Measurements from ENCODE around the gene ITIH3. TPM values are rescaled to one million over a fixed set of nuclear protein-coding genes. Genes with fewer than 3 reads are reported as not detected.

Gene ITIH3
- total and polyA plus RNA-seq, 10 of the 15 experiments (the other 5 are each of a cell fraction or from before 2014, with no cell fraction given) = 0.07 to 0.17 (median 0.15) TPM; not detected in 7

- Histone ChIP-seq H3K4me1 (ENCODE audit: control insufficient read depth, insufficient read depth, low read length) (no peaks in the 10 kb centered on the region; the same call in 1 of the 2 replicates), H3K36me3 (ENCODE audit: control insufficient read depth in 2 of 2, insufficient read depth in 2 of 2, low read length in 1 of 2) (peaks cover 1 to 5% of the 10 kb centered on the region in 2 experiments; a peak in 3 of 4 replicates), H3K4me3 (no peak overlapping the region), H3K27me3 (replicated peaks in 1 of 2; ENCODE audit: control insufficient read depth in 2 of 2, insufficient read depth in 2 of 2, low read length in 1 of 2) (no peaks in the 10 kb centered on the region), H3K4me2 (ENCODE audit: control insufficient read depth, insufficient read depth) (no peak overlapping the region), H3K9ac (ENCODE audit: control insufficient read depth, insufficient read depth, low read length) (no peak overlapping the region), H3K27ac (ENCODE audit: control insufficient read depth, insufficient read depth) (no peak overlapping the region), H3K9me3 (replicated peaks; ENCODE audit: control insufficient read depth, insufficient read depth, low read length) (no peaks in the 10 kb centered on the region), H3K79me2 (ENCODE audit: control insufficient read depth, insufficient read depth, low read length) (no peaks in the 10 kb centered on the region), H2AFZ (ENCODE audit: control insufficient read depth, low read depth, low read length) (no peak overlapping the region), H4K20me1 (ENCODE audit: control insufficient read depth, insufficient read depth) (no peaks in the 10 kb centered on the region)
- FAIRE-seq = no peak
- 95% methylated on average over 4 of the region's 4 CpGs for WGBS (ENCODE audit: insufficient coverage, insufficient replicate concordance, low lambda C conversion rate, missing lambda C conversion rate)
- no peak for DNase-seq (ENCODE audit: low read depth, low spot score)
- ChIA-PET SMC1A (ENCODE audit: uncharacterized antibody, unreplicated experiment) (interaction anchor here (0.9 to 1.9 kb wide), 3 partner anchors 9 to 98 kb away, joined by 3 to 6 read pairs (median 4); no protein-coding TSS in a partner anchor), POLR2A (no interaction called here), RAD21 (ENCODE audit: unreplicated experiment) (no interaction called here), CTCF (interaction anchor here (1.2 to 1.6 kb wide), 2 partner anchors 9 to 16 kb away, joined by 3 to 6 read pairs; no protein-coding TSS in a partner anchor)
- in situ Hi-C loops (cut with MboI) = no loop called here
- BruUV-seq (replicated peaks) = no TSS peak
- TF ChIP-seq ZSCAN29 (IDR thresholded peaks at IDR 0.05) (no peak), NBN (IDR thresholded peaks at IDR 0.05) (no peak), IRF5 (IDR thresholded peaks at IDR 0.05; ENCODE audit: borderline replicate concordance) (no peak), ZNF274 (IDR thresholded peaks at IDR 0.05; ENCODE audit: insufficient read depth, insufficient read length) (no peak), ZNF24 (IDR thresholded peaks at IDR 0.05) (no peak), ZBTB33 (IDR thresholded peaks at IDR 0.05) (no peak), SRF (IDR thresholded peaks at IDR 0.05; ENCODE audit: low read depth in 2 of 2, low read length in 2 of 2) (no peak), CREM (IDR thresholded peaks at IDR 0.05; ENCODE audit: low read depth) (no peak)
- intact Hi-C loops (cut with micrococcal nuclease; ENCODE audit: unreplicated experiment) = no loop called here
- ATAC-seq = no peak
These were observed 42.4 kb downstream of the ITIH3 start for GRCh38 chr3:52836986-52837385.
